Activated CD8-positive, alpha-beta memory T cell treated with anti-CD3 and anti-CD28 coated beads, Interleukin-2, amount 10 ng/mL, durations not matched to agents 7 days and 5 days (primary cell): ENCODE results near the gene MICAL2. TPM values are rescaled to one million over a fixed set of nuclear protein-coding genes. Genes with fewer than 3 reads are reported as not detected.

ENCODE experiments used
- ATAC-seq: fragments of 150-1000 bp; cut with Tn5 transposase; one replicate; pipeline ENCODE4 v1.10.0; 2021; ENCODE audit warnings: moderate library complexity
- CTCF ChIA-PET: fragments of 350-600 bp; sonication (Branson Sonifier 250); formaldehyde crosslinking; loops from one replicate; lab custom pipeline; 2021; ENCODE audit warnings: antibody characterized with exemption; lab: Charles Lee
- DNase-seq: peaks from one replicate; pipeline ENCODE4 v3.0.0-alpha.2; 2020
- H3K27ac Mint-ChIP-seq: one replicate; pipeline ENCODE4 v1.8.0; 2021; ENCODE audit warnings: mild to moderate bottlenecking, mixed read lengths
- H3K27me3 Mint-ChIP-seq: one replicate; pipeline ENCODE4 v1.8.0; 2021; ENCODE audit warnings: mixed read lengths
- H3K36me3 Mint-ChIP-seq: one replicate; pipeline ENCODE4 v1.8.0; 2021; ENCODE audit warnings: mild to moderate bottlenecking, mixed read lengths
- H3K4me1 Mint-ChIP-seq: one replicate; pipeline ENCODE4 v1.8.0; 2021; ENCODE audit warnings: mixed read lengths
- H3K4me3 Mint-ChIP-seq: one replicate; pipeline ENCODE4 v1.8.0; 2021; ENCODE audit warnings: mild to moderate bottlenecking, moderate library complexity, mixed read lengths
- H3K9me3 Mint-ChIP-seq: one replicate; pipeline ENCODE4 v1.8.0; 2022; ENCODE audit warnings: low read depth, mixed read lengths
- total RNA-seq, 2 experiments: library from RNA; stranded (reverse); gene quantifications; one replicate each; pipeline ENCODE4 v1.2.3, GENCODE V29; 2021

The MICAL2 gene
- total RNA-seq, 2 experiments from 2014 or later: 120 to 168 TPM

- Mint-ChIP-seq H3K27me3 (no peaks in the 10 kb centered on the region), H3K36me3 (peaks cover 23% of the 10 kb centered on the region), H3K27ac (peak overlapping the region; percentile 17), H3K4me3 (no peak overlapping the region), H3K4me1 (peaks cover 63% of the 10 kb centered on the region), H3K9me3 (no peaks in the 10 kb centered on the region)
- CTCF ChIA-PET: interaction anchor here (0.7 to 3.7 kb wide), 13 partner anchors 9 to 119 kb away, joined by 3 to 19 read pairs (median 4); partner anchors contain the start of gene MICAL2
- ATAC-seq: no peak
- DNase-seq: no peak
These were observed 53.0 kb downstream of the MICAL2 start for GRCh38 chr11:12163181-12163941.

- peaks cover 25% of the 10 kb centered on the region for H3K36me3 Mint-ChIP-seq
- peak overlapping the region; percentile 69 for H3K27ac Mint-ChIP-seq
- peak; percentile 60 for DNase-seq
- CTCF ChIA-PET: interaction anchor here (0.9 to 3.7 kb wide), 13 partner anchors 7 to 118 kb away, joined by 3 to 19 read pairs (median 4); no protein-coding TSS in a partner anchor
- ATAC-seq: peak; percentile 35
- H3K4me1 Mint-ChIP-seq: peaks cover 59% of the 10 kb centered on the region
- no peak overlapping the region for H3K4me3 Mint-ChIP-seq
- no peaks in the 10 kb centered on the region for H3K27me3 Mint-ChIP-seq
- H3K9me3 Mint-ChIP-seq: no peaks in the 10 kb centered on the region
These were observed 53.9 kb downstream of the MICAL2 start for GRCh38 chr11:12164061-12165014.

GRCh38 chr11:12165237-12165875 is 55.0 kb downstream of the MICAL2 start:
- ATAC-seq (no peak), DNase-seq (no peak)
- no peaks in the 10 kb centered on the region for H3K27me3 Mint-ChIP-seq
- H3K27ac Mint-ChIP-seq: no peak overlapping the region
- no peak overlapping the region for H3K4me3 Mint-ChIP-seq
- peaks cover 56% of the 10 kb centered on the region for H3K4me1 Mint-ChIP-seq
- H3K9me3 Mint-ChIP-seq: no peaks in the 10 kb centered on the region
- CTCF ChIA-PET: interaction anchor here (0.9 to 3.7 kb wide), 7 partner anchors 8 to 199 kb away, joined by 3 to 19 read pairs (median 5); no protein-coding TSS in a partner anchor
- H3K36me3 Mint-ChIP-seq: peaks cover 24% of the 10 kb centered on the region

- DNase-seq (no peak), ATAC-seq (no peak)
- Mint-ChIP-seq H3K4me1 (peaks cover 58% of the 10 kb centered on the region), H3K9me3 (no peaks in the 10 kb centered on the region), H3K27ac (peak overlapping the region; percentile 59), H3K36me3 (peaks cover 26% of the 10 kb centered on the region), H3K27me3 (no peaks in the 10 kb centered on the region), H3K4me3 (no peak overlapping the region)
- CTCF ChIA-PET: interaction anchor here (0.9 to 3.4 kb wide), 4 partner anchors 9 to 200 kb away, joined by 3 to 13 read pairs (median 4); no protein-coding TSS in a partner anchor
These were observed 56.1 kb downstream of the MICAL2 start for GRCh38 chr11:12166299-12167060.

GRCh38 chr11:12167061-12168000 is 56.9 kb downstream of the MICAL2 start:
- Mint-ChIP-seq H3K9me3 (no peaks in the 10 kb centered on the region), H3K4me1 (peaks cover 61% of the 10 kb centered on the region), H3K27ac (peak overlapping the region; percentile 70), H3K4me3 (no peak overlapping the region), H3K27me3 (no peaks in the 10 kb centered on the region), H3K36me3 (peaks cover 30% of the 10 kb centered on the region)
- CTCF ChIA-PET: interaction anchor here (0.9 to 3.4 kb wide), 4 partner anchors 10 to 201 kb away, joined by 3 to 13 read pairs (median 4); no protein-coding TSS in a partner anchor
- no peak for DNase-seq
- peak; percentile 62 for ATAC-seq

- peak overlapping the region; percentile 41 for H3K27ac Mint-ChIP-seq
- peaks cover 59% of the 10 kb centered on the region for H3K4me1 Mint-ChIP-seq
- H3K9me3 Mint-ChIP-seq: no peaks in the 10 kb centered on the region
- CTCF ChIA-PET: interaction anchor here (3.4 kb wide), 1 partner anchor 11 kb away, joined by 13 read pairs; no protein-coding TSS in a partner anchor
- DNase-seq (no peak), ATAC-seq (no peak)
- no peak overlapping the region for H3K4me3 Mint-ChIP-seq
- H3K36me3 Mint-ChIP-seq: peaks cover 28% of the 10 kb centered on the region
- H3K27me3 Mint-ChIP-seq: no peaks in the 10 kb centered on the region
These were observed 57.7 kb downstream of the MICAL2 start for GRCh38 chr11:12168114-12168513.

- no peak overlapping the region for H3K27ac Mint-ChIP-seq
- ATAC-seq (no peak), DNase-seq (no peak)
- H3K9me3 Mint-ChIP-seq: no peaks in the 10 kb centered on the region
- H3K27me3 Mint-ChIP-seq: no peaks in the 10 kb centered on the region
- H3K36me3 Mint-ChIP-seq: peaks cover 31% of the 10 kb centered on the region
- H3K4me1 Mint-ChIP-seq: peaks cover 56% of the 10 kb centered on the region
- CTCF ChIA-PET: no interaction called here
- no peak overlapping the region for H3K4me3 Mint-ChIP-seq
These were observed 59.4 kb downstream of the MICAL2 start for GRCh38 chr11:12169822-12170221.

- H3K27ac Mint-ChIP-seq: no peak overlapping the region
- no peak overlapping the region for H3K4me3 Mint-ChIP-seq
- H3K27me3 Mint-ChIP-seq: no peaks in the 10 kb centered on the region
- H3K9me3 Mint-ChIP-seq: no peaks in the 10 kb centered on the region
- no peak for ATAC-seq
- H3K36me3 Mint-ChIP-seq: peaks cover 32% of the 10 kb centered on the region
- CTCF ChIA-PET: no interaction called here
- no peak for DNase-seq
- H3K4me1 Mint-ChIP-seq: peaks cover 60% of the 10 kb centered on the region
These were observed 60.1 kb downstream of the MICAL2 start for GRCh38 chr11:12170501-12170900.

- Mint-ChIP-seq H3K36me3 (peaks cover 36% of the 10 kb centered on the region), H3K4me3 (no peak overlapping the region), H3K4me1 (peaks cover 65% of the 10 kb centered on the region), H3K27ac (no peak overlapping the region), H3K9me3 (no peaks in the 10 kb centered on the region), H3K27me3 (no peaks in the 10 kb centered on the region)
- ATAC-seq: no peak
- CTCF ChIA-PET: interaction anchor here (1.1 to 1.7 kb wide), 3 partner anchors 7 to 85 kb away, joined by 3 to 7 read pairs (median 5); no protein-coding TSS in a partner anchor
- DNase-seq: no peak
These were observed 60.6 kb downstream of the MICAL2 start for GRCh38 chr11:12170984-12171383.

- Mint-ChIP-seq H3K27me3 (no peaks in the 10 kb centered on the region), H3K4me3 (no peak overlapping the region), H3K27ac (peak overlapping the region; percentile 19), H3K9me3 (no peaks in the 10 kb centered on the region), H3K4me1 (peaks cover 67% of the 10 kb centered on the region), H3K36me3 (peaks cover 39% of the 10 kb centered on the region)
- ATAC-seq (no peak), DNase-seq (no peak)
- CTCF ChIA-PET: interaction anchor here (1.0 to 1.7 kb wide), 4 partner anchors 8 to 124 kb away, joined by 3 to 7 read pairs (median 4); no protein-coding TSS in a partner anchor
These were observed 61.5 kb downstream of the MICAL2 start for GRCh38 chr11:12171921-12172320.

GRCh38 chr11:12172493-12173013 is 62.2 kb downstream of the MICAL2 start:
- CTCF ChIA-PET: interaction anchor here (0.8 to 1.7 kb wide), 6 partner anchors 8 to 125 kb away, joined by 3 to 7 read pairs (median 4); no protein-coding TSS in a partner anchor
- peaks cover 67% of the 10 kb centered on the region for H3K4me1 Mint-ChIP-seq
- peak overlapping the region; percentile 64 for H3K27ac Mint-ChIP-seq
- H3K36me3 Mint-ChIP-seq: peaks cover 44% of the 10 kb centered on the region
- DNase-seq: no peak
- ATAC-seq: no peak
- no peak overlapping the region for H3K4me3 Mint-ChIP-seq
- no peaks in the 10 kb centered on the region for H3K27me3 Mint-ChIP-seq
- H3K9me3 Mint-ChIP-seq: no peaks in the 10 kb centered on the region
